Esophagus muscularis mucosa (tissue), 4 donors: ENCODE measurements around the gene TNK2.
"Not testable (repeated sequence)": the region's sequence is repeated elsewhere in the genome, so short reads cannot be mapped to it uniquely, and the experiment has no call there.

Experiments
- EP300 ChIP-seq: sonication (generic); formaldehyde crosslinking; IDR thresholded peaks from one replicate; pipeline ENCODE4 v1.6.1; 2017; ENCODE audit warnings: antibody characterized with exemption
- POLR2A ChIP-seq: fragments of 450-650 bp; IDR thresholded peaks from one replicate; pipeline ENCODE4 v1.6.1; 2017; ENCODE audit warnings: antibody characterized with exemption, moderate library complexity, mild to moderate bottlenecking, low read depth
- POLR2AphosphoS5 ChIP-seq, 2 donors: sonication (generic); formaldehyde crosslinking; IDR thresholded peaks; one replicate each; pipeline ENCODE4 v1.6.1; 2017; ENCODE audit warnings: antibody characterized with exemption in 2 of 2
- TF ChIP-seq, protein P1 (sequence below), 3 experiments: fragments of 200-600 bp in 2 of 3; fragments of 450-650 bp in 1 of 3; sonication (generic) in 2 of 3; IDR thresholded peaks; one replicate each; pipeline ENCODE4 v1.5.1; 2017 to 2019; ENCODE audit warnings: antibody characterized with exemption in 3 of 3, mild to moderate bottlenecking in 2 of 3, moderate library complexity in 1 of 3

DNA sequence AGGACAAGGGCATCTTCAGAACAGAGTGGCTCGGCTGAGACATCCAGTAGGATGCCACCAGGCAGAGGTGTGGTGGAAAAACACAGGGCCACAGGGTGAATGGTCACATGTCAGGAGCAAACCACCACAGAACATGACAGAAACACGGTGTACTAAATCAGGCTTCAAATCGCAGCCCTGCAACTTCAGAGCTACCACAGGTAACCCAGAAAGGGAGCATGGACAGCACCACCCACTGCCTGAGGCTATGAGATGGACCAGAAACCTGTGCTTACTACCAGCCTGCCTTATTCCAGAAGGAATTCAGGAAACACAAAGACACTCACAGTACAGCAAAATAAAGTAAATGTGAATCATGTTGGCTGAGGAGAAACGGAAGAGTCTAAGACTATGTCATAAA is 41.8 kb upstream of the TNK2 start:
- TF ChIP-seq, protein P1, sequence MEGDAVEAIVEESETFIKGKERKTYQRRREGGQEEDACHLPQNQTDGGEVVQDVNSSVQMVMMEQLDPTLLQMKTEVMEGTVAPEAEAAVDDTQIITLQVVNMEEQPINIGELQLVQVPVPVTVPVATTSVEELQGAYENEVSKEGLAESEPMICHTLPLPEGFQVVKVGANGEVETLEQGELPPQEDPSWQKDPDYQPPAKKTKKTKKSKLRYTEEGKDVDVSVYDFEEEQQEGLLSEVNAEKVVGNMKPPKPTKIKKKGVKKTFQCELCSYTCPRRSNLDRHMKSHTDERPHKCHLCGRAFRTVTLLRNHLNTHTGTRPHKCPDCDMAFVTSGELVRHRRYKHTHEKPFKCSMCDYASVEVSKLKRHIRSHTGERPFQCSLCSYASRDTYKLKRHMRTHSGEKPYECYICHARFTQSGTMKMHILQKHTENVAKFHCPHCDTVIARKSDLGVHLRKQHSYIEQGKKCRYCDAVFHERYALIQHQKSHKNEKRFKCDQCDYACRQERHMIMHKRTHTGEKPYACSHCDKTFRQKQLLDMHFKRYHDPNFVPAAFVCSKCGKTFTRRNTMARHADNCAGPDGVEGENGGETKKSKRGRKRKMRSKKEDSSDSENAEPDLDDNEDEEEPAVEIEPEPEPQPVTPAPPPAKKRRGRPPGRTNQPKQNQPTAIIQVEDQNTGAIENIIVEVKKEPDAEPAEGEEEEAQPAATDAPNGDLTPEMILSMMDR (IDR thresholded peaks at IDR 0.05): not testable (repeated sequence)
- not testable (repeated sequence) for TF ChIP-seq POLR2A; EP300; POLR2AphosphoS5 (IDR thresholded peaks at IDR 0.05)
